CD4-positive, alpha-beta T cell treated with Interleukin-6 for 4 hours (primary cell): ENCODE measurements around the gene EFNA4.
A peak's percentile ranks its signal among the peaks of the same experiment; 100 is the strongest.
"Not testable (repeated sequence)": the region's sequence is repeated elsewhere in the genome, so short reads cannot be mapped to it uniquely, and the experiment has no call there.

Source experiments
- DNase-seq: peaks from one replicate; pipeline ENCODE4 v3.0.0-alpha.2; 2020; ENCODE audit warnings: mixed read lengths

EFNA4 gene

DNA sequence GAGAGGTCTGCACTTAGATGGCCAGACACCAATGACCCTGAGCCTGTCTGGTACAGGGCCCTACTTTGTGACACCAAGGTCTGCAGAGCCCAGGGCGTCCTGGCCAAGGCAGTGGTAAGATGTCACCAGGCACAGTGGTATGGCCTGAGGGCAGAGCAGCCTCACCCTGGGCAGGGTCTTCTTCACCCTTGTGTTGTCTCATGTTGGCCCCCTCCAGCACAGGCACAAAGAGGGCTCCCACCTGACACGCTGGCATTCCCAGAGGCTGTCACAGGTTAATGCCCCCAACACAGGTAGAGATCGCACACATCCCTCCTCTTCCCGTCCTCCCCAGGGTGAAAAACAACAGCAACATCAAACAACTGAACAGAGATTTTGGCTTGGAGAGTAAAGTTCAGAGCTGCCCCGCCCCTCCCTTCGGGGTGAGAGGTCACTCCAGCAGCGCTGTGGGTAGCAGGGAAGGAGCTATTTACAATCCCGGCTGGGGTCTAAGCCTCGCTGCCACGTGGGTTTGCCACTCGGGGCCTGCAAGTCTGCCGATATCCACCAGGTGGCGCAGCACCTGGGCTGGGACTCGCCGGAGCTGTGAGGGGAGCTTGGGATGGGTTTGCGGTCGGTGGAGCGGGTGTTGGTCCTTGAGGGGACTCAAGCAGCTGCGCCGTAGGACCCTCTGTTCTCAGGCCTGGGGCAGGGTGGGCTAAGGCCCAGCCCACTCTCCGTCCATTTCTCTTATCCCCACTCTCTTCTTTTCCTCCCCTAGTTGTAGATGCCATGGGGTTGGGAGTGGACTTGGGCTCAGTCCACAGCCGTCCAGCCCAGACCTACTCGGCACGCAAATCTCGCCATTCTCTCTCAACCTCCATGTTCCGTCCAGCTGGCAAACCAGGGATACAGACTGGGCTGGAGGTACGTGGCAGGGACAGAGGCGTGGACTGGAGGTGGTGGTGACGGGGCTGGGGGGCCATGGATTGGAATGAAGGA, 27.8 kb downstream of the EFNA4 start:
- peak; percentile 84 for DNase-seq

GRCh38 chr1:155092131-155092530, 28.6 kb downstream of the EFNA4 start:
- no peak for DNase-seq

DNA sequence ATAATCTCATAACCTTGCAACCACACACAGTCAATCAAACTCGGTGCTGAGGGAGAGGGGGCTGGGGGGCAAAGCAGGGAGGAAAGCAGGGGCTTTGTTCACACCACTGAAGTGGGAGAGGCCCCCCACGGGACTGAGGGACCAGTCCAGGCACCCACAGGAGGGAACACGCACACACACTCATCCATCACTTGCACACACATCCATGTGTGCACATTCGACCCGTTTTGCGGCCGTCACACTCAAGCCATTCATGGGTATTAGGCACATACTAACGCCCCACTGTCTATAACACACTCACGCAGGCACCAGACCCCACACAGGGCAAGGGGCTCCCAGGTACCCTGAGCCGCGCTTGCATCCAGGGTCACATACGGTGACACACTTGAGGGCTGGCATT, 29.1 kb downstream of the EFNA4 start:
- no peak for DNase-seq

DNA sequence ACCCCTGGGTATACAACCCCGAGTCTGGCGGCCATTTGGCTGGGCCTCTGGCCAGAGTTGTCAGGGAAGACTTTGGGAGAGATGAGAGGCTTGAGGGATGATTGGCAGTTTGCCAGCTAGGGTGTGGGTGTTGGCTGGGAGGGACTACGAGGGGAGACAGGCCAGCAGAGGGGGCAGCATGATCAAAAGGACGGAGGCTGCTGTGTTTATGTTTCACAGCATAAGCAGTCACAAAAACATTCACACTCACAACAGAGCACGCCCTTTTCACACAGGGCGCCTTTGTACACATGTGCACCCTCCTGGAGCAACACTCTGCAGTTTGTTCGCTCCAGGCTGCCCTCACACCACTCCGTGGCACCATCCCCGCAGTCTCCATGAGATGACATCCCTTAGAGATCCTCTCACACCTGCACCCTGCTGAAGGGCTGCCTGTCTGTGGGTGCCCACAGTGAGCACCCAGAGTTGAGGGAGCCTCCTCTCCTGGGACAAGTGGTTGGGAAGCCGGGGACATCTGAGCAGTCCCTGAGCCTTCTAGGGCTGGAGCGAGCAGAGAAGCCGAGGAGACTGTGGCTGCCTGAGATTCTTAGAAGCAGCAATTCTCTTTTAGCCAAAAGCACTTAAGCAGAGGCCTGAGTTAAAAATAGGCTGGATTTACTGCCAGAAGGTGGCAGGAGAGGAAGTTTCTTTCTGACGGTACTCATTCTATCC, 30.5 kb downstream of the EFNA4 start:
- no peak for DNase-seq

DNA sequence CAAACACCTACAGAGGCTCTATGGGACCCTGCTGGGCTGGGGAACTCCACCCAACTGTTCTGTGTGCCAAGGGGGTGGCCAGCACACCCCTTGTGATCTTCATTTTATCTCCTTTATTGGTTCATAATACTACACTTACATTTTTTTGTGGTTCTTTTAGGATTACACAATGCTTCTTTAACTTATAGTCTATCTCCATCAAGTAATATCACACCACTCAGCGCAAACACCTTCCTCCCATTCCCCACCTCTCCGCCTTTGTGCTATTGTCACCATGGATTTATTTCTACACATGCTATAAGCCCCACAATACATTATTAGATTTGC, 31.0 kb downstream of the EFNA4 start:
- DNase-seq: no peak

DNA sequence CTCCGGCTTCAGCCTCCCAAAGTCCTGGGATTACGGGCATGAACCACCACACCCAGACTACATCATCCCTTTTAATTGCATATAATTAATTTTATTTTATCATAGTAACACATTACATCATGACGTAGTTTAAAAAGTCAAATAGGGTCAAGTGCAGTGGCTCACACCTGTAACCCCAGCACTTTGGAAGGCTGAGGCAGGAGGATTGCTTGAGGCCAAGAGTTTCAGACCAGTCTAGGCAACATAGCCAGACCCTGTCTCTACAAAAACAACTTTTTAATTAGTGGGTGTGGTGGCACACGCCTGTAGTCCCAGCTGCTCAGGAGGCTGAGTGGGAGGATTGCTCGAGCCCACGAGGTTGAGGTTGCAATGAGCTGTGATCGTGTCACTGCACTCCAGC, 35.8 kb downstream of the EFNA4 start:
- no peak for DNase-seq

DNA sequence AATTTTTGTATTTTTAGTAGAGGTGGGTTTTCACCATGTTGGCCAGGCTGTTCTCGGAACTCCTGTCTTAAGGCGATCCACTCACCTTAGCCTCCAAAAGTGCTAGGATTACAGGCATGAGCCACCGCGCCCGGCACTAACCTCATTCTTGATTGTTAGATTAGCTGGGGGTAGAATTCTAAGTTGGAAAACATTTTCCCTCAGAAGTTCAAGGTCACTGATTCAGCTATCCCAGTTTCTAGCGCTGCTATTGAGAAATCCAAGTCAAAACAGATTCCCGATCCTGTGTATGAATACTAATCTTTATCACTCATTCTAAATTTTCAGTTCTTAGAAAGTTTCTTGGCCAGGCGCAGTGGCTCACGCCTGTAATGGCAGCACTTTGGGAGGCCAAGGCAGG, 39.8 kb downstream of the EFNA4 start:
- no peak for DNase-seq

GRCh38 chr1:155104605-155105534, 41.3 kb downstream of the EFNA4 start:
- no peak for DNase-seq

DNA sequence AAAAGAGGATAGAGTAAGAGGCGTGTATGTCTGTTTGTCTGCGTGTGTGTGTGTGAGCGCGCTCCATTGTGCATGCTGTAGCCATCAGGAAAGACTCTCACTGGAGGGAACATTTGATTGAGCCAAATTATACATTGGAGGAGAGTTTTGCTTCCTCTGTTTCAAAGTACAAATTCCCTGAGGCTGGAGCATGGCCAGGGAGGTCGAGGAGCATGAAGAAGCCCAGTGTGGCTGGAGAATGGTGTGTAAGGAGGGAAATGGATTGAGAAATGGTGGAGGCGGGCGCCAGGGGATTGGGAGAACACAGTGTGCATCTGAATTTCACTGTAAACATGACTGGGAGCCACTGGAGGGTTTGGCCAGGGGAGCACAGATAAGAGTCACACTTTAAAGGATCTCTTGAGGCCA, 42.1 kb downstream of the EFNA4 start:
- no peak for DNase-seq

DNA sequence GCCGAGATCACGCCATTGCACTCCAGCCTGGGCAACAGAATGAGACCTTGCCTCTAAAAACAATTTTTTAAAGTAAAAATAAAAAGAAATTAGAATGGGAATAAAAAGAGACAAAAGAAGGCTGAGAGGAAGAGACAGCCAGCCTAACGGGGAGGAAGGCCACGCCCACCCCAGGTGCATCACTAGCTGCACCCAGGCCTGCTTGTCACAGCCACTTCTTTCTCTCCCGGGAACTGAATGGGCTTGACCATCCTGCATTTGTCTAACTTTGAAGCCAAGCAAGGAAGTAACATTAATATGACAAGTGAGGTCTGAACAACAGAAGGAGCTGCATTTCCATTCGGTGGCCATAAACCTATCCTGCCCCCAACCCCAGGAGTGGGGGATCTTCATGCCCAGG, 43.3 kb downstream of the EFNA4 start:
- no peak for DNase-seq

DNA sequence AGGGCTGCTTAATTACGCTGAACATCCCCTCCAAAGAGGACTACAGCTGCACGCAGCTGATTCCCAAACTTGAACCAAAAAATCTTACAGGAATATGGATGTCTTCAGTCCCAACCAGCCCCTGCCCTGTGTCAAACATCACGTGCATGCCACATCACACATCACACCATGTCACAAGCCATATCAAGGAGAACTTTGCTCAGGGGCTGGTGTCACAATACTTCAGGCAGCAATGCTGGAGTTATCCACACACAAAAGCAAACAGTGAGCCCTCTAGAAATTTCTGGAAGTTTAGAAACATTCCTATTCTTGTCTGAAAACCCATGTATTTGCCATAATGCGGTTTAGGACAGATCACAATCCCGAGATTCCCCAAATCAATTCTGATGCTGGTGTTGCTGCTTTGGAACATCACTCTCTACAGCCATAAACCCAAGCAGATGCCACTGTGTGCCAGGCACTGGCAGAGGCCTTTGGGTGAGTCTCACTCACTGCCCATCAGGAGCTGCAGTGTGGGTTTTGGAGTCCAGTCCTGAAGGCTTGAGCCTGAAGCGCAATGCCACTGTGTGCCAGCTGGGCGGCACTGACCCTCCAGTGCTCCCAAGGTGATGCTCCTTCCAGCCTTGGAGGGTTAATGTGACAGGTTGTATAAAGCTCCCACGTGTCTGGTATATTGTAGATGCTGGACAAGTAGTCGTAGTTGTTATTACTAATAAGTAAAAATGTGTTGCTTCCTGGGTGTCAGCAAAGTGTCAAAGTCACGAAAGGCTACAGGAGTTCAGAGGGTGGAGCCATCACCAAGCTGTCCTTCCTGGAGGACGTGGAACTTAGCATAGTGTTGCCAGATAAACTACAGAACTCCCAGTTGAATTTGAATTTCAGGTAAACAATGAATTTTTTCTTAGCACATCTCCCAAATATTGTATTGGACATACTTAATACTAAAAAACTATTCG, 44.0 kb downstream of the EFNA4 start:
- no peak for DNase-seq

- no peak for DNase-seq
Observed at GRCh38 chr1:155108296-155108695, 44.8 kb downstream of the EFNA4 start.

- no peak for DNase-seq
Observed at GRCh38 chr1:155110381-155110780, 46.8 kb downstream of the EFNA4 start.

- no peak for DNase-seq
Observed at GRCh38 chr1:155110826-155111225, 47.3 kb downstream of the EFNA4 start.

DNA sequence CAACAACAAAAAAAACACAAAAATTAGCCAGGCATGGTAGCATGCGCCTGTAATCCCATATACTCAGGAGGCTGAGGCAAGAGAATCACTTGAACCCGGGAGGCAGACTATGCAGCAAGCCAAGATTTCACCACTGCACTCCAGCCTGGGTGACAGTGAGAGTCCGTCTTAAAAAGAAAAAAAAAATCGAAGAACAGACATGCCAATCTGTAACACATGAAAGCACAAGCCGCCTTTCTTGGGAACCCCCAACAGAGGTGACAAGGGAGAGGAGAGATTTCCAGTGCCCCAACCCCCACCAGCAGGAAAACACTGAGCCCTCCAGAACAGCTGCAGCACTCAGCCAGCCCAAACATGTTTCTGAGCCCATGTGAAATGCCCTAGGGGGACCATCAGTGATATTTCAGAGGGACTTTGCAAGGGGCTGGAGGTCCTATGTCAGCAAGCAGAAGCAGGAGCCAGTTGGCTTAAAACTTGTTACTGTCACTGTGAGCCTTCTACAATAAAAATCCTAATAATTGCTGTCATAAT, 50.0 kb downstream of the EFNA4 start:
- DNase-seq: no peak

DNA sequence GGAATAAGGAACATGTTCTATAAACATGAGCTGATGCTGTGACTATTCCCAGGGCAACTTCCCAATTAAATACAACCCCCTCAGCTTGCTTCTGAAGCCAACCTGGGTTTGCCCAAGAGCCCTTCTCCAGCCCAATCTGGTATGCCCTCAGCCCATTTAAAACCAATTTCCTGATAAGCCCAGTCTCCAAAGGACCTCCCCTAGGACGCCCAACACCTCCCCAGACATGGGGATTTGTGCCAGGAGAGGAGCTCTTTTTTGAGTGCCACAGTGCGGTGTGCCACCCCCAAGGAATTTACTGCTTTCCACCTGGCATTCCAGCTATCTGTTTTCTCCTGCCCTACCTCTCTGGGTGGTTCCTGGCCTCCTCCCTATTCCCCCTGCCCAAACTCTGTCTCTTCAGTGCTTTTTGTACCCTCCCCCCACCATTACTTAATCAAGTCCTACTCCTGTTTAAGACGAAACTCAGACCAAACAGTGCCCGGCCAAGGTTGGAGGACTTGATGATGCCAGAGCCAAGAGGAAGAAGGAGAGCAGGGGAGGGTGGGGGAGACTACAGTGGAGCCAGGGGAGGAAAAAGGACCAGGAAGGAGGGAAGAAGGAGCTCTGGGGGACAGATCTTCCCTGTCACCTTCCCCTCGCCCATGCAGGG, 52.7 kb downstream of the EFNA4 start:
- DNase-seq: no peak

DNA sequence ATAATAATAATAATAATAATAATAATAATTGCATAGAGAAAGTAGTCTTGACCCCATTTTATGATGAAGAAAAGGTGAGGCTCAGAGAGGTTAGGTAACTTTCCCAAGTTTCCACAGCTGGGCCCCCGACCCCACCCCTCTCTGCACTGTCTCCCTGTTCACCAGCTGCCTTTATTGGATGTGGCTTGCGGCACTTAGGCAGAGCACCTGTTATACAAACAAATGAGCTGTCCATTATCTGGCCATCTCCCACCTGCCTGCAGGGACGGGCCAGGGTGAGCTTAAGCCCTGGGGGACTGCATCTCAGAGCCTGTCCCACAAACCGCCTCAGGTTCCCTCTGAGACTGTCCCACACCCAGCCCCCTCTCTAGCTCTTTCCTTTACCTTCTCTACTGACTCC, 54.1 kb downstream of the EFNA4 start:
- no peak for DNase-seq

GRCh38 chr1:155118090-155118489, 54.5 kb downstream of the EFNA4 start:
- not testable (repeated sequence) for DNase-seq
